HepG2 (cell line): ENCODE results near the gene JHY. TPM values are rescaled to one million over a fixed set of nuclear protein-coding genes. Genes with fewer than 3 reads are reported as not detected.

Source experiments
- ATAC-seq: fragments of 200-7000 bp; cut with Tn5 transposase; 3 replicates; pipeline ENCODE4 v1.9.1; 2020; ENCODE audit warnings: mild to moderate bottlenecking, moderate library complexity
- BruUV-seq: library from RNA; stranded (reverse); fragments of 400-500 nt; replicated peaks from 2 replicates; lab custom pipeline; 2021; lab: Mats Ljungman, UMichigan
- CTCF ChIA-PET: fragments of 300-600 bp; formaldehyde crosslinking; extraction: SDS; loops from one replicate; lab custom pipeline; 2021; ENCODE audit warnings: low total read pairs, inconsistent platforms, low intra/inter-chr PET ratio; lab: Yijun Ruan, JAX
- POLR2A ChIA-PET: fragments of 350-600 bp; sonication (Branson Sonifier 250); formaldehyde crosslinking; loops from one replicate; lab custom pipeline; 2020; ENCODE audit warnings: antibody characterized with exemption, inconsistent platforms; lab: Yijun Ruan, JAX
- DNase-seq: peaks from one replicate; pipeline ENCODE4 v3.0.0-alpha.2; 2015; ENCODE audit warnings: low spot score
- FAIRE-seq: peaks from 3 replicates; lab custom pipeline; 2011; peaks lifted over from hg19 to GRCh38; lab: Jason Lieb, UNC
- H2AFZ ChIP-seq: one replicate; pipeline ENCODE4 v1.6.1; 2011; ENCODE audit warnings: low read length, inconsistent platforms
- H3K27ac ChIP-seq: fragments of 300-600 bp; 3 replicates; pipeline ENCODE4 v1.8.0; 2011; ENCODE audit warnings: mixed run types, mild to moderate bottlenecking, mixed read lengths, low read length, inconsistent platforms; ENCODE audit not compliant: insufficient read depth; ENCODE audit errors: extremely low read length
- H3K27me3 ChIP-seq, 2 experiments: fragments of 200-600 bp in 1 of 2; 2 replicates in 1 of 2; 3 replicates in 1 of 2; pipeline versions ENCODE4 v1.6.0 to v1.8.0; 2011; ENCODE audit warnings: low read length in 2 of 2, mild to moderate bottlenecking in 2 of 2, moderate library complexity in 2 of 2, inconsistent platforms in 1 of 2; ENCODE audit not compliant: insufficient read depth in 2 of 2, control insufficient read depth in 1 of 2
- H3K36me3 ChIP-seq, 2 experiments: fragments of 200-600 bp in 1 of 2; replicated peaks in 1 of 2; 2 replicates in 1 of 2; 3 replicates in 1 of 2; pipeline versions ENCODE4 v1.5.1 to v1.8.0; 2011; ENCODE audit warnings: low read length in 2 of 2, inconsistent platforms in 1 of 2; ENCODE audit not compliant: insufficient read depth in 2 of 2, control insufficient read depth in 1 of 2
- H3K4me1 ChIP-seq: 2 replicates; pipeline ENCODE4 v1.5.1; 2012; ENCODE audit warnings: low read length, inconsistent platforms; ENCODE audit not compliant: insufficient read depth
- H3K4me2 ChIP-seq: 2 replicates; pipeline ENCODE4 v1.6.0; 2011; ENCODE audit warnings: low read depth, low read length, inconsistent platforms
- H3K4me3 ChIP-seq, 3 experiments: fragments of 200-600 bp in 1 of 3; sonication (generic), shearing (Covaris generic) in 1 of 3; replicated peaks in 1 of 3; 2 replicates each; pipeline ENCODE4 v1.5.1; 2011 to 2016; ENCODE audit warnings: low read length in 3 of 3, inconsistent platforms in 2 of 3, low read depth in 2 of 3, mild to moderate bottlenecking in 2 of 3, control low read depth in 1 of 3, mixed read lengths in 1 of 3; ENCODE audit not compliant: insufficient read depth in 1 of 3
- H3K79me2 ChIP-seq: one replicate; pipeline ENCODE4 v1.6.1; 2011; ENCODE audit warnings: low read length, inconsistent platforms; ENCODE audit not compliant: insufficient read depth
- H3K9ac ChIP-seq: 2 replicates; pipeline ENCODE4 v1.6.0; 2011; ENCODE audit warnings: mild to moderate bottlenecking, low read depth, low read length, inconsistent platforms; ENCODE audit not compliant: insufficient read depth
- H3K9me3 ChIP-seq: 2 replicates; pipeline ENCODE4 v1.5.1; 2012; ENCODE audit warnings: mild to moderate bottlenecking, low read length
- H4K20me1 ChIP-seq: 2 replicates; pipeline ENCODE4 v1.6.0; 2011; ENCODE audit warnings: inconsistent platforms, mild to moderate bottlenecking, low read length, moderate library complexity; ENCODE audit not compliant: insufficient read depth
- FOXA1 ChIP-seq, 2 experiments: fragments of 450-650 bp in 1 of 2; sonication (generic) in 1 of 2; formaldehyde crosslinking in 1 of 2; IDR thresholded peaks; 2 replicates each; pipeline versions ENCODE4 v1.4.0 to v1.6.1; 2016 to 2020; ENCODE audit warnings: missing genetic modification reagents in 1 of 2
- NR2F1 ChIP-seq, 2 experiments: fragments of 450-650 bp in 1 of 2; formaldehyde crosslinking in 1 of 2; IDR thresholded peaks; 2 replicates each; pipeline versions ENCODE4 v1.5.0 to v1.6.1; 2016 to 2020; ENCODE audit warnings: mild to moderate bottlenecking in 1 of 2, missing compliant biosample characterization in 1 of 2, missing genetic modification reagents in 1 of 2, moderate library complexity in 1 of 2
- SYNCRIP ChIP-seq: fragments of 200-400 bp; formaldehyde crosslinking; IDR thresholded peaks from 2 replicates; pipeline ENCODE4 v1.6.1; 2018; ENCODE audit warnings: mild to moderate bottlenecking, low read depth, low read length; ENCODE audit not compliant: insufficient read depth
- TFDP2 ChIP-seq: sonication (generic); formaldehyde crosslinking; IDR thresholded peaks from 2 replicates; pipeline ENCODE4 v1.4.0; 2020; ENCODE audit warnings: missing genetic modification reagents
- YY1 ChIP-seq: IDR thresholded peaks from 2 replicates; pipeline ENCODE4 v1.6.1; 2011; ENCODE audit warnings: low read length, low read depth, moderate library complexity, mild to moderate bottlenecking; ENCODE audit not compliant: insufficient read depth, insufficient replicate concordance
- ZBED4 ChIP-seq: sonication (generic); formaldehyde crosslinking; IDR thresholded peaks from 2 replicates; pipeline ENCODE4 v1.4.0; 2020; ENCODE audit warnings: missing genetic modification reagents, borderline replicate concordance
- ZNF607 ChIP-seq: sonication (generic); formaldehyde crosslinking; IDR thresholded peaks from 2 replicates; pipeline ENCODE4 v1.5.1; 2020; ENCODE audit warnings: missing genetic modification reagents, mild to moderate bottlenecking, borderline replicate concordance
- ZNF749 ChIP-seq: sonication (generic); formaldehyde crosslinking; IDR thresholded peaks from 2 replicates; pipeline ENCODE4 v1.8.0; 2022; ENCODE audit warnings: mild to moderate bottlenecking, missing genetic modification reagents, moderate library complexity, borderline replicate concordance
- ZSCAN20 ChIP-seq: sonication (generic); formaldehyde crosslinking; IDR thresholded peaks from 2 replicates; pipeline ENCODE4 v1.4.0; 2020; ENCODE audit warnings: missing genetic modification reagents, mild to moderate bottlenecking, borderline replicate concordance
- WGBS: methylation state at CpG from one replicate; pipeline ENCODE4 v1.1.6; 2017; ENCODE audit warnings: low lambda C conversion rate; 5-methylcytosine and 5-hydroxymethylcytosine counted together
- in situ Hi-C: cut with HindIII; loops from 2 replicates; pipeline ENCODE4 v1.10.0; 2017; ENCODE audit warnings: low pct_unique_long_range_greater_than_20kb; ENCODE audit not compliant: extremely low pct_ligation_motif_present
- intact Hi-C: fragments of 100-400 bp; cut with micrococcal nuclease; formaldehyde crosslinking; loops from one replicate; pipeline ENCODE4 v1.10.0; 2022; ENCODE audit not compliant: unreplicated experiment
- polyA plus RNA-seq, 8 experiments: library from polyadenylated mRNA; depleted of rRNA in 3 of 8; stranded (reverse) in 7 of 8; unstranded in 1 of 8; fragments of >200 nt; fragmentation: Illumina TruSeq in 4 of 8; extraction: Trizol in 4 of 8; gene quantifications; 2 replicates each; pipeline versions ENCODE4 v1.2.1 to v1.2.3, GENCODE V29; 2011 to 2016; ENCODE audit warnings: low read depth in 4 of 8, missing spikeins in 1 of 8, mixed read lengths in 1 of 8; ENCODE audit not compliant: insufficient read depth in 1 of 8
- total RNA-seq, 5 experiments: library from RNA; depleted of rRNA; stranded (reverse); fragments of >200 nt; fragmentation: Illumina TruSeq; extraction: Trizol; gene quantifications; 2 replicates each; pipeline ENCODE4 v1.2.3, GENCODE V29; 2016; ENCODE audit warnings: low read depth in 1 of 5

JHY gene
- total and polyA plus RNA-seq, 2 of the 13 experiments (the other 11 are each of a cell fraction or from before 2014, with no cell fraction given) = not detected

GRCh38 chr11:122979103-122979814 lies 96.7 kb downstream of the JHY start:
- POLR2A ChIA-PET = no interaction called here
- H3K27ac ChIP-seq = no peak overlapping the region
- no peaks in the 10 kb centered on the region for H3K36me3 ChIP-seq
- no peak for TF ChIP-seq SYNCRIP
- no peak for TF ChIP-seq ZNF607 (CRISPR knock-in tag)
- no peak for TF ChIP-seq YY1
- no peak for TF ChIP-seq ZNF749
- TF ChIP-seq NR2F1 (CRISPR knock-in tag; IDR thresholded peaks at IDR 0.05) = no peak
- TF ChIP-seq TFDP2 (CRISPR knock-in tag) = no peak
- no peak for TF ChIP-seq FOXA1 (IDR thresholded peaks at IDR 0.05)
- TF ChIP-seq FOXA1 (CRISPR knock-in tag; IDR thresholded peaks at IDR 0.05) = no peak
- TF ChIP-seq ZBED4 (CRISPR knock-in tag) = no peak
- no peak for TF ChIP-seq ZSCAN20 (CRISPR knock-in tag)
- TF ChIP-seq, all 625 proteins: peak for 0
- H4K20me1 ChIP-seq = 0 out of 2 replicates have a peak, but pooled peaks cover 4% of the 10 kb centered on the region
- peaks cover 9 to 83% of the 10 kb centered on the region in 2 experiments for H3K27me3 ChIP-seq
- no peaks in the 10 kb centered on the region for H3K9me3 ChIP-seq
- no peak overlapping the region for H3K4me2 ChIP-seq
- H3K4me1 ChIP-seq = no peaks in the 10 kb centered on the region
- no peak for ATAC-seq
- no peak for DNase-seq
- BruUV-seq = no TSS peak
- no peak for FAIRE-seq
- no peak overlapping the region for H2AFZ ChIP-seq
- H3K79me2 ChIP-seq = no peaks in the 10 kb centered on the region
- intact Hi-C loops (no loop called here), in situ Hi-C loops (no loop called here)
- CTCF ChIA-PET = no interaction called here
- no peak overlapping the region for H3K9ac ChIP-seq
- H3K4me3 ChIP-seq = no peak overlapping the region
- WGBS = 40% methylated on average over 42 of the region's 44 CpGs
